IMR-90 (cell line): Measurements from ENCODE around the gene LRRC75B. TPM values are rescaled to one million over a fixed set of nuclear protein-coding genes. Genes with fewer than 3 reads are reported as not detected.
"Not testable (repeated sequence)": the region's sequence is repeated elsewhere in the genome, so short reads cannot be mapped to it uniquely, and the experiment has no call there.

Source experiments
- ATAC-seq: fragments of 200-7000 bp; cut with Tn5 transposase; 2 replicates; pipeline ENCODE4 v1.9.1; 2020; ENCODE audit warnings: low read depth, mild to moderate bottlenecking, moderate library complexity
- BruUV-seq: library from RNA; stranded (reverse); fragments of 400-500 nt; replicated peaks from 2 replicates; lab custom pipeline; 2021; lab: Mats Ljungman, UMichigan
- CTCF ChIA-PET: fragments of 300-600 bp; formaldehyde crosslinking; extraction: SDS; loops from one replicate; lab custom pipeline; 2021; ENCODE audit warnings: antibody characterized with exemption; lab: Yijun Ruan, JAX
- POLR2A ChIA-PET: fragments of 300-600 bp; sonication (Branson Sonifier 250); formaldehyde crosslinking; loops from one replicate; lab custom pipeline; 2022; ENCODE audit warnings: antibody characterized with exemption; ENCODE audit not compliant: unreplicated experiment; lab: Charles Lee
- DNase-seq: peaks from one replicate; pipeline ENCODE4 v3.0.0; 2013
- H2AFZ ChIP-seq: replicated peaks from 2 replicates; pipeline ENCODE3; 2013; ENCODE audit warnings: low read length, mild to moderate bottlenecking; ENCODE audit not compliant: poor library complexity
- H2AK5ac ChIP-seq: 2 replicates; pipeline ENCODE4 v1.6.1; 2013; ENCODE audit warnings: low read depth, low read length, inconsistent platforms
- H2AK9ac ChIP-seq: replicated peaks from 2 replicates; pipeline ENCODE3; 2013; ENCODE audit warnings: mild to moderate bottlenecking, low read depth, low read length, moderate library complexity; ENCODE audit not compliant: poor library complexity
- H2BK120ac ChIP-seq: 2 replicates; pipeline ENCODE4 v1.6.1; 2013; ENCODE audit warnings: low read depth, low read length, inconsistent platforms
- H2BK15ac ChIP-seq: 3 replicates; pipeline ENCODE4 v1.6.1; 2013; ENCODE audit warnings: low read depth, low read length, inconsistent platforms
- H2BK20ac ChIP-seq: 2 replicates; pipeline ENCODE4 v1.6.1; 2013; ENCODE audit warnings: low read depth, mild to moderate bottlenecking, inconsistent platforms, low read length, moderate library complexity
- H2BK5ac ChIP-seq: 2 replicates; pipeline ENCODE4 v1.6.1; 2013; ENCODE audit warnings: mild to moderate bottlenecking, low read depth, low read length, inconsistent platforms; ENCODE audit not compliant: poor library complexity, severe bottlenecking
- H3K14ac ChIP-seq: replicated peaks from 2 replicates; pipeline ENCODE4 v1.6.1; 2013; ENCODE audit warnings: low read depth, low read length, inconsistent platforms
- H3K18ac ChIP-seq: 2 replicates; pipeline ENCODE4 v1.6.1; 2013; ENCODE audit warnings: low read depth, low read length, control low read depth
- H3K23ac ChIP-seq: 2 replicates; pipeline ENCODE4 v1.6.1; 2013; ENCODE audit warnings: low read depth, low read length, inconsistent platforms
- H3K27ac ChIP-seq: 2 replicates; pipeline ENCODE4 v1.5.1; 2013; ENCODE audit warnings: mild to moderate bottlenecking, control low read depth, low read length; ENCODE audit not compliant: insufficient read depth
- H3K27me3 ChIP-seq: 2 replicates; pipeline ENCODE4 v1.6.1; 2013; ENCODE audit warnings: low read length; ENCODE audit not compliant: control insufficient read depth, insufficient read depth
- H3K36me3 ChIP-seq: 2 replicates; pipeline ENCODE4 v1.6.1; 2013; ENCODE audit warnings: low read length, mixed read lengths; ENCODE audit not compliant: control insufficient read depth, insufficient read depth
- H3K4ac ChIP-seq: 2 replicates; pipeline ENCODE4 v1.6.1; 2013; ENCODE audit warnings: low read depth, low read length, inconsistent platforms
- H3K4me1 ChIP-seq: 2 replicates; pipeline ENCODE4 v1.6.1; 2013; ENCODE audit warnings: low read length, mixed read lengths; ENCODE audit not compliant: control insufficient read depth, insufficient read depth
- H3K4me2 ChIP-seq: 2 replicates; pipeline ENCODE4 v1.6.1; 2013; ENCODE audit warnings: low read depth, mild to moderate bottlenecking, control low read depth, low read length, moderate library complexity
- H3K4me3 ChIP-seq: 2 replicates; pipeline ENCODE4 v1.5.1; 2013; ENCODE audit warnings: low read depth, mild to moderate bottlenecking, control low read depth, low read length, moderate library complexity; ENCODE audit not compliant: insufficient read depth
- H3K56ac ChIP-seq: 2 replicates; pipeline ENCODE4 v1.6.1; 2013; ENCODE audit warnings: low read length, inconsistent platforms; ENCODE audit not compliant: insufficient read depth; ENCODE audit errors: extremely low read depth
- H3K79me1 ChIP-seq, 2 experiments: 2 replicates each; pipeline ENCODE4 v1.6.1; 2013; ENCODE audit warnings: low read length in 2 of 2, inconsistent platforms in 1 of 2, low read depth in 1 of 2
- H3K9ac ChIP-seq: 2 replicates; pipeline ENCODE4 v1.6.1; 2013; ENCODE audit warnings: low read depth, low read length, control low read depth
- H3K9me1 ChIP-seq: 2 replicates; pipeline ENCODE4 v1.6.1; 2013; ENCODE audit warnings: low read length, inconsistent platforms; ENCODE audit not compliant: insufficient read depth
- H3K9me3 ChIP-seq: 2 replicates; pipeline ENCODE4 v1.6.1; 2013; ENCODE audit warnings: low read length; ENCODE audit not compliant: control insufficient read depth, insufficient read depth
- H4K20me1 ChIP-seq: 2 replicates; pipeline ENCODE4 v1.6.1; 2013; ENCODE audit warnings: low read length, inconsistent platforms; ENCODE audit not compliant: insufficient read depth
- H4K5ac ChIP-seq: 2 replicates; pipeline ENCODE4 v1.6.1; 2013; ENCODE audit warnings: mild to moderate bottlenecking, low read depth, low read length, control low read depth
- H4K8ac ChIP-seq, 2 experiments: 2 replicates each; pipeline ENCODE4 v1.6.1; 2013; ENCODE audit warnings: low read depth in 2 of 2, low read length in 2 of 2, control low read depth in 1 of 2, inconsistent platforms in 1 of 2
- H4K91ac ChIP-seq: 2 replicates; pipeline ENCODE4 v1.6.1; 2013; ENCODE audit warnings: low read depth, low read length, inconsistent platforms; ENCODE audit not compliant: insufficient read depth
- WGBS, 2 experiments: methylation state at CpG; one replicate each; pipeline versions ENCODE4 v1.1.5 to v1.1.7; 2013; ENCODE audit warnings: missing lambda C conversion rate in 2 of 2; ENCODE audit not compliant: insufficient read length in 1 of 2; ENCODE audit errors: extremely low coverage in 2 of 2; 5-methylcytosine and 5-hydroxymethylcytosine counted together
- dilution Hi-C: fragments of 300-500 bp; cut with HindIII; formaldehyde crosslinking; loops from one replicate; pipeline ENCODE4 v1.14.3; 2018; ENCODE audit warnings: low sequenced_read_pairs; ENCODE audit not compliant: unreplicated experiment
- in situ Hi-C: fragments of 300-500 bp; cut with MboI; formaldehyde crosslinking; loops from 3 replicates; pipeline ENCODE4 v1.14.3; 2019; ENCODE audit warnings: low sequenced_read_pairs, inconsistent platforms, mixed read lengths
- intact Hi-C: fragments of 100-400 bp; cut with micrococcal nuclease; formaldehyde crosslinking; loops from 2 replicates; pipeline ENCODE4 v1.10.0; 2022
- polyA plus RNA-seq, 3 experiments: library from polyadenylated mRNA; depleted of rRNA; stranded (reverse); fragments of >200 nt; gene quantifications; 2 replicates each; pipeline ENCODE4 v1.2.3, GENCODE V29; 2012; ENCODE audit warnings: low replicate concordance in 1 of 3
- total RNA-seq: library from RNA; depleted of rRNA; stranded (reverse); fragments of >200 nt; gene quantifications from 2 replicates; pipeline ENCODE4 v1.2.3, GENCODE V29; 2012

The LRRC75B gene
- total and polyA plus RNA-seq, 2 of the 4 experiments (the other 2 are of a cell fraction): 1.6 to 10.7 TPM

GRCh38 chr22:24603770-24604629, 11.1 kb upstream of the LRRC75B start:
- BruUV-seq, intact Hi-C loops: not testable (repeated sequence)

GRCh38 chr22:24602847-24603769, 10.2 kb upstream of the LRRC75B start, which contains the start of gene GGT1:
Gene GGT1 (plus strand): TSS chr22:24603193. CDS start chr22:24611082, 7,889 bp downstream.
- H2AK5ac ChIP-seq, H3K4me1 ChIP-seq, H3K79me1 ChIP-seq, H2BK120ac ChIP-seq, H3K36me3 ChIP-seq, H3K27ac ChIP-seq, H3K14ac ChIP-seq, POLR2A ChIA-PET, H2BK20ac ChIP-seq, H4K5ac ChIP-seq, intact Hi-C loops, H3K56ac ChIP-seq, H3K4me2 ChIP-seq, H2AK9ac ChIP-seq, H2BK5ac ChIP-seq, H3K23ac ChIP-seq, H2BK15ac ChIP-seq, H3K27me3 ChIP-seq, H3K18ac ChIP-seq, H3K9ac ChIP-seq, dilution Hi-C loops, ATAC-seq, H4K91ac ChIP-seq, DNase-seq, H3K9me1 ChIP-seq, H3K4ac ChIP-seq, BruUV-seq, in situ Hi-C loops, H3K4me3 ChIP-seq, H3K9me3 ChIP-seq, CTCF ChIA-PET, H2AFZ ChIP-seq, H4K20me1 ChIP-seq, H4K8ac ChIP-seq: not testable (repeated sequence)
- WGBS, 2 experiments: 43% methylated on average over 4 of the region's 22 CpGs; no CpG with 5 or more reads in 1 of the 2 experiments

More at GRCh38 chr22:24603770-24604629, 11.1 kb upstream of the LRRC75B start:
- H2BK15ac ChIP-seq, H2BK20ac ChIP-seq, H3K27me3 ChIP-seq, H3K9me1 ChIP-seq, H2AK5ac ChIP-seq, H4K20me1 ChIP-seq, H3K4ac ChIP-seq, H4K5ac ChIP-seq, H3K27ac ChIP-seq, H3K4me1 ChIP-seq, H3K9me3 ChIP-seq, H2BK5ac ChIP-seq, CTCF ChIA-PET, H4K91ac ChIP-seq, H3K23ac ChIP-seq, H2AFZ ChIP-seq, H2AK9ac ChIP-seq, H3K9ac ChIP-seq, H3K4me2 ChIP-seq, H3K36me3 ChIP-seq, H3K79me1 ChIP-seq, H3K4me3 ChIP-seq, H3K18ac ChIP-seq, H2BK120ac ChIP-seq, DNase-seq, H3K56ac ChIP-seq, dilution Hi-C loops, H3K14ac ChIP-seq, in situ Hi-C loops, POLR2A ChIA-PET, H4K8ac ChIP-seq: not testable (repeated sequence)
- no CpG with 5 or more reads among the region's 18 CpGs for WGBS, 2 experiments
- ATAC-seq: peak; percentile 62
